DND-41 (cell line): ENCODE measurements around the gene ACOT6.

ENCODE experiments used
- EZH2 ChIP-seq: IDR thresholded peaks from 3 replicates; pipeline ENCODE4 v1.6.1; 2012; ENCODE audit warnings: borderline replicate concordance, low read depth, mild to moderate bottlenecking, moderate library complexity, low read length, inconsistent platforms; ENCODE audit not compliant: severe bottlenecking
- TF ChIP-seq, protein P1 (sequence below): IDR thresholded peaks from 2 replicates; pipeline ENCODE4 v1.5.1; 2012; ENCODE audit warnings: borderline replicate concordance, low read length, moderate library complexity, mild to moderate bottlenecking; ENCODE audit not compliant: poor library complexity, severe bottlenecking; ENCODE audit errors: extremely low read depth

DNA sequence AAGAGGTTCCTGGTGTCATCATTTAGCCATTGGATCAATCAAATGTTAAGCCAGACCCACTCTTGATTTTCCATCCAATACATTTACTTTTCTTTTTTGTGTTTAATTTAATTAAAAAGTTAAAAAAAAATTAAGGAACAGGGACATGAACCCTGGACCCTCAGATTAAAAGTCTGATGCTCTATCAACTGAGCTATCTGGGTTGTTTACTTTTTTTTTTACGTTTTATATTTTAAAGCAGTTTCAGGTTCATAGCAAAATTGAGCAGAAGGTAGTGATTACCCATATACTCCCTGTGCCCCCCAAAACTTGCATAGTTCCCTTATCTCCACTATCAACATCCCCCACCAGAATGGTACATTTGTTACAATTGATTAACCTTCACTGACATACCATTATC lies 23.6 kb upstream of the ACOT6 start:
- TF ChIP-seq, protein P1, sequence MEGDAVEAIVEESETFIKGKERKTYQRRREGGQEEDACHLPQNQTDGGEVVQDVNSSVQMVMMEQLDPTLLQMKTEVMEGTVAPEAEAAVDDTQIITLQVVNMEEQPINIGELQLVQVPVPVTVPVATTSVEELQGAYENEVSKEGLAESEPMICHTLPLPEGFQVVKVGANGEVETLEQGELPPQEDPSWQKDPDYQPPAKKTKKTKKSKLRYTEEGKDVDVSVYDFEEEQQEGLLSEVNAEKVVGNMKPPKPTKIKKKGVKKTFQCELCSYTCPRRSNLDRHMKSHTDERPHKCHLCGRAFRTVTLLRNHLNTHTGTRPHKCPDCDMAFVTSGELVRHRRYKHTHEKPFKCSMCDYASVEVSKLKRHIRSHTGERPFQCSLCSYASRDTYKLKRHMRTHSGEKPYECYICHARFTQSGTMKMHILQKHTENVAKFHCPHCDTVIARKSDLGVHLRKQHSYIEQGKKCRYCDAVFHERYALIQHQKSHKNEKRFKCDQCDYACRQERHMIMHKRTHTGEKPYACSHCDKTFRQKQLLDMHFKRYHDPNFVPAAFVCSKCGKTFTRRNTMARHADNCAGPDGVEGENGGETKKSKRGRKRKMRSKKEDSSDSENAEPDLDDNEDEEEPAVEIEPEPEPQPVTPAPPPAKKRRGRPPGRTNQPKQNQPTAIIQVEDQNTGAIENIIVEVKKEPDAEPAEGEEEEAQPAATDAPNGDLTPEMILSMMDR = no peak
- no peak for TF ChIP-seq EZH2
